GM10266 (cell line): ENCODE measurements around the gene FAM222A.

Experiments
- DNase-seq: peaks from one replicate; pipeline ENCODE4 v3.0.0; 2012; ENCODE audit errors: extremely low spot score
- TF ChIP-seq, protein P1 (sequence below): IDR thresholded peaks from 2 replicates; pipeline ENCODE4 v1.5.1; 2012; ENCODE audit warnings: mild to moderate bottlenecking, low read depth; ENCODE audit not compliant: control insufficient read depth, insufficient read depth; ENCODE audit errors: missing control alignments

The FAM222A gene

DNA sequence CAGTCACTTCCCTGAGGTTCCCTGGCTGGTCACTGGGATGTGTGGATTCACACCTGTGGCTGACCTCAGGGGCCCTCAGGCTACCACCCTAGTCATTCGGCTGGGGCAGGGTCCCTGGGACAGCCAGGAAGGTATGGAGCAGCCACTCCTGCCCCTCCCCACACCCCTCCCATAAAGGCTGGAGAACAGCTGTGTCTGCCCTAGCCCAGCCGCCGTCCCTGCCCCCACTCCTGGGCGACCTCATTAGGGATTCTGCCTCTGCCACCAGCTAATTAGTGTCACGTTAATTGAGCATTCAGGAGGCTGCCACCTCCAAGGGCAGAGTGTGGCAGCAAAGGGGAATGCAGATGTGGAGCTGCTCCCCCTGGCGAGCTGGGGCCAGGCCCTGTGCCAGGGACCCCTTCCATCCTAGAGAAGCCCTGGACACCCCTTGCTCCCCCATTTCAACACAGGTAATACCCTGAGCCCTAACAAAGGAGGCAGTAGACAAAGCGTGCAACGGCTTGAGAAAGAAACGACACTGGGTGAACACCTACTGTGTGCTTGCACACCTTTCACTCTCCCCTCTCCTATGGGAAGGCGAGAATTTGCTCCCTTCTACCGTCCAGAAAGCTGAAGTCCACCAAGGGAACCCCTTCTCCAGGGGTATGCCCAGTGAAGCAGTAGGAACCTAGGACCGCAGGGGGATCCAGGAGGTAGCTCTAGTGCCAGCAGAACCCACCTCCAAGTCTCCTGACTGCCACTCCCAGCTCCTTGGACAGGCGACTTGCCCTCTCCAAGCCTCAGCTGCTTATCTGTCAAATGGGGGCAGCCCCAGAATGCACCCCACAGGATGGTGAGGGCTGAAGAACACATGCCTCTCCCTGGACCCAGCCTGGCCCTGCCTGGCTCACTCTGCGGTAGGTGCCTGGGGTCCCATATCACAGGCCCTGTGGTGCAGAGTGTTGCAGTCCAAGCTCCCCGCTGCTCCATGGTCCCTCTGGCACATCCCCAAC is 45.1 kb downstream of the FAM222A start:
- TF ChIP-seq, protein P1, sequence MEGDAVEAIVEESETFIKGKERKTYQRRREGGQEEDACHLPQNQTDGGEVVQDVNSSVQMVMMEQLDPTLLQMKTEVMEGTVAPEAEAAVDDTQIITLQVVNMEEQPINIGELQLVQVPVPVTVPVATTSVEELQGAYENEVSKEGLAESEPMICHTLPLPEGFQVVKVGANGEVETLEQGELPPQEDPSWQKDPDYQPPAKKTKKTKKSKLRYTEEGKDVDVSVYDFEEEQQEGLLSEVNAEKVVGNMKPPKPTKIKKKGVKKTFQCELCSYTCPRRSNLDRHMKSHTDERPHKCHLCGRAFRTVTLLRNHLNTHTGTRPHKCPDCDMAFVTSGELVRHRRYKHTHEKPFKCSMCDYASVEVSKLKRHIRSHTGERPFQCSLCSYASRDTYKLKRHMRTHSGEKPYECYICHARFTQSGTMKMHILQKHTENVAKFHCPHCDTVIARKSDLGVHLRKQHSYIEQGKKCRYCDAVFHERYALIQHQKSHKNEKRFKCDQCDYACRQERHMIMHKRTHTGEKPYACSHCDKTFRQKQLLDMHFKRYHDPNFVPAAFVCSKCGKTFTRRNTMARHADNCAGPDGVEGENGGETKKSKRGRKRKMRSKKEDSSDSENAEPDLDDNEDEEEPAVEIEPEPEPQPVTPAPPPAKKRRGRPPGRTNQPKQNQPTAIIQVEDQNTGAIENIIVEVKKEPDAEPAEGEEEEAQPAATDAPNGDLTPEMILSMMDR = no peak
- no peak for DNase-seq

DNA sequence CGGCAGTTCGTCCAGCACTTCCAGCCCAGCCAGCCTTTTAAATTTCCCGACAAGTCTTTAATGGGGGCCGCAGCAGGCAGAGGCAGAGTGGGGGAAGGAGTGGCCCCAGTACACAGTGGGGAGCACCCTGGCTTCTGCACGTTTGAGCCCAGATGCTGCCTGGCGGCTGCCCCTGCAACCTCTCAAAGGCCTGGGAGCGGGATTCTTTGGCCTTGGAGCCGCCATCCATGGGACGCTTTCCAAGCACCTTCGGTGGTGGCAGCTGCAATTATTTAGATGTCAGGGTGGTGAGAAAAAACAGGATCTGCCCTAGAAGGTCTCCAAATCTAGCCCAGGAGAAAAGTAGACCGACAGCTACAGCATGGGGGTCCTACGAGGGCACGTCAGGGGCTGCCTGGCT is 46.0 kb downstream of the FAM222A start:
- TF ChIP-seq, protein P1 = no peak
- no peak for DNase-seq

DNA sequence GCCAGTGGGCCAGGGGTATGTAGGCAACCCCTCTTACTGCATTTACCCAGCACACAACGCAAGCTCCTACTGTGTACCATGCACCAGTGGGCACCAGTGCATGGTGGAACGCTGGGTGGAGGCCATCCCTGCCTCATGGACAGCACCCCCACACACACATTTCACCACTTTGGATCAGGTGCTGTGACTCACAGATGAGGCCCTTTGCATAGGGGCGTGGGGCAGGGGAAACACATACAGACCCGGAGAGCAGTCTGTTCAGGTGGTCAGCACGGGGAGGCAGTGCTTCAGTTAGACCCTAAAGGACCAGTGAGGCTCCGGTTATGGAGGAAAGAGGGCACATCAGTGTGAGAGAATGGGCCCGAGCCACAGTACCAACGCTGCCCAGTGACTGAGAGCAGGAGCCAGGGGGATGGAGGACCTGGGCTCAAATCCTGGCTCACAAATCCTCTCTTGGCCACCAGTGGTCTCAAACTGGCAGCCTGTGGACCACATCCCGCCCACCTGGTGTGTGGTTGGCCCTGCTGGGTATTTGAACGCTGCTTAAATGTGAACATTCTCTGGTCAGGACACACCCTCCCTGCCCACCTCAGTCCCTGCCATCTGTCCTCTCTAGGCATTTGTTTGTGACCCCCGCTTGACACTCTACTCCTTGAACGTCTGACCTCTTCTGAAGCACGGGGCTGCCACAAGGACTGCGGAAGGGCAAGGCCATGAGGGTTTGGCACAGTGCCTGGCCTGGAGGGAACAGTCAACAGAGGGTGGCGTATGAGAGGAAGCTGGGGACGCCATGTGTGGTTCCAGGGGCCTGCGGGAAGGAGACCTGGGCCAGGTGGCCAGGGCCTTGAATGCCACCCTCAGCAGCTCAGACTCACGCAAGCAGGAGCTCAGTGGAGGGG is 46.7 kb downstream of the FAM222A start:
- no peak for DNase-seq

DNA sequence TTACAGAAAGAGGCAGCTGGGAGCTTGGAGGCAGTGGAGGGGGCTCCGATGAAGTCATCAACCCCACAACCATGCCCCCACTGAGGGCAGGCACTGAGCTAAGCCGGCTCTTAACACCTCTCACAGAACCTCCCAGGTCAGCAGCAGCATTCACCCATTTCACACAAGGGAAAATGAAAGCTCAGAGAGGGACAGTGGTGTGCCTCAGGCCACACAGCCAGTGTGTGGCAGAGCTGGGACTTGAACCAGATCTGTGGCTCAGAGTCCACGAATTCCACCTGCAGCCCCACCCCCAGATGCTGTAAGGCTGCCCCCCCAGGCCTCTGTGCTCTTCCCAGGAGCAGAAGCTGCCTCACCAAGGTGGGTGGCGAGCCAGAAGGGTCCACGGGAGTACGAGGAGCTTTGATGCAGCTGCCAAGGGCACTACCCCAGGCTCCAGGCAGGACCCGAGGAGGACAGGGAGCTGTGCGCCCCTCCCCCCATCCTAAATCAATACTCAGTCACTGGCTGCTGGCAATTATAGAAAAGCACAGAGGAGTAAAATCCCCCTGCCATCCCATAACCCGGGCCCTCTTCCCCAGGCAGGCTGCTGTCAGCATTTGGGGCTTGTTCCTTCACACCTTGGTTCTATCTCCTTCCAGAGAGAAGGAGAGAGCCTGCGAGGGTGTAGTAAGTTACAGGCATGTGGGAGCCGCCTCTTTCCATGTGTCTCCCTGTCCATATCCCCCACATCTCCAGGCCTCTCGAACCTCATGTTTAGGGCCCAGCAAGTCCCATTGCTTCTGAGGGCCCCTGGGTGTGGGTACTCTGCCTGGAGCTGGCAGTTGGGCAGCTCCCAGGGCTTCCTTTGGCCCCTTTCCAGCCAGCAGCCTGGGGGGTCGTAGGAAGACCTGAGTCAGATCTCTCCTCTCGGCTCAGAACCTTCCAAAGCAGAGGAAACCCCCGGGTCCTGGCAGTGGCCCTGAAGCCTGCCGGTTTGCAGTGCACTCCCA is 47.6 kb downstream of the FAM222A start:
- TF ChIP-seq, protein P1 = no peak
- DNase-seq = no peak

More for the DNA sequence above, 46.7 kb downstream of the FAM222A start:
- TF ChIP-seq, protein P1 = no peak

DNA sequence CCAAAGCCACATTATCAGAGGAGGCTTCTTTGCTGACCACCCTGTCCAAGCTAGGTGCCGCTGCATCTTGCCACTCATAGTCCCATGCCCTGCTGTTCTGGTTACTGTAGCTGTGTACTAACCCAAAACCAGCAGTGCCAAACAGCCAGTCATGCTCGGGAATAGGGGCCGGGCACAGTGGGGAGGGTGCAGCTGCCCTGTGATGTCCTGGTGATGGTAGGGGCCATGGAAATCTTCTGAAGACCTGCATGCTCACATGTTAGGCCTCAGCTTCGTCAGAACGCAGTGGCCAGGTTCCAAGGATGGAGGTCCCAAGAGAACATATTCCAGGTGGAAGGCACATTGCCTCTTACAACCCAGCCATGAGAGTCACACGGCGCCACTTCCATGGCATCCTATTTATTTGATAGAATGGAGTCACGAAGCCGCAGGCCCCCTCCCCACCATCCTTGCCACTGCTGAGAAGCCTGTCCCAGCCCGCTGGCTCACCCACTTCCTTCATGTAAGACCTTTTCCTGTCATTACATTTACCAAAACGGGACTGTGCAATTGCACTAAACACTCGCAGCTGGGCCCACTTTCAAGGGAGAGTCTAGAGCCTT is 48.5 kb downstream of the FAM222A start:
- TF ChIP-seq, protein P1 = no peak
- no peak for DNase-seq

DNA sequence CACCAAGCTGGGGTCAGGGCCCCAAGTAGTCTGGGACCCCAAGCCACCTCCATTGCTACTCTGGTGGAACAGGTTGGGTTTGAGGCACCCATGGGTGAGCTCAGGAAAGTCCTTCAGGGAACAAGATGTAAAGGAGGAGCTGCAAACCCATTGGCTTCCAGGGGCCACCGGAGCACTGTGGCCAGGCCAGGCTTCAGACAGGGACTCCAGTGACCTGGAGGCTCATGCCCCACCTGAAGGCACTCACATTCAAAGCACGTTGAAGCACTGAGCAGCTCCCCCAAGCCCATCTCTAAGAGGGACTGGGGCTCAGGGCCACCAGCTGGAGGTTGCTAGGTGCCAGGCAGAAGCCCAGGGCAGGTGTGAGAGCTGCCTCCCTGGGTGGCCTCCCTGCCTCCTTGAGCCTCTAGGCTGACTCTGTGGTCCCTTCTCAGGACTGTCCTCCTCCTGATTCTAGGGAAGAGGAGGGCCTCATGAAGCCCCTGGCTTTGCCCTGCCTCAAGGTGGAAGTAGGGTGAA is 49.1 kb downstream of the FAM222A start:
- TF ChIP-seq, protein P1 = no peak
- DNase-seq = no peak
